Measurements from ENCODE around the gene NLK. TPM values are rescaled to one million over a fixed set of nuclear protein-coding genes. Genes with fewer than 3 reads are reported as not detected.

The NLK gene
- polyA plus RNA-seq, 1 donor from 2014 or later = 81.7 TPM

DNA sequence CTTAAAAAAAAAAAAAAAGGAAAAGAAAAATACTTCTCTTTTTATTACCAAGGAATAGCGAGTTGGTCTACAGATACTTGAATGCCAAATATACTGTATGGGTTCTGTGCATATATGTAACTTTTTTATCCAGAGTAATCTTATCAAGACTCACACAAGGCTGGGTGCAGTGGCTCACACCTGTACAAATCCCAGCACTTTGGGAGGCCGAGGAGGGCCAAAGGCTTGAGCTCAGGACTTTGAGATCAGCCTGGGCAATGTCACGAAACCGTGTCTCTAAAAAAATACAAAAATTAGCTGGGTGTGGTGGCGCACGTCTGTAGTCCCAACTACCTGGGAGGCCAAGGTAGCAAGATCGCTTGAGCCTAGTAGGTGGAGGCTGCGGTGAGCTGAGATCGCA lies 139.1 kb downstream of the NLK start:
- H3K4me3 ChIP-seq (ENCODE audit: low read length) = no peak overlapping the region

DNA sequence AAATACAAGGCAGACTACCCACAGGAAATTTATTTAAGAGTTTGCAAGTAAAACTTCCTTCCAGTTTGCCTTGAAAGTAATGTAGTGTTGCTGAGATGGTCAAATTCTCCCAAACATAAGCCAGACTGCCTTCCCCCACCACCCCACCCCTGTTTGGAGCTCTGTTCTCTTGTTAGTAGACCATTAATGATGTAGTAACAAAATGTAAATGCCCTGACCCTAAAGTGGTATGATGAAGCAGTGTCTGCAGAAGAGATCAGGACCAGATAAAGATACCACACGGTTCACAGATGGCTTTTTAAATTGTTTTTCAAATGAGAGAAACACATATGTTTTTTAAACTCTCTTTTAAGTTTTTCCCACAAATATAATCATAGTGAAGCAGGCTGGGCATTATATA lies 140.1 kb downstream of the NLK start:
- H3K36me3 ChIP-seq (ENCODE audit: insufficient read depth, low read length) = no peaks in the 10 kb centered on the region
- no peaks in the 10 kb centered on the region for H3K79me2 ChIP-seq (replicated peaks; ENCODE audit: insufficient read depth, low read length)
- no peak overlapping the region for H3K27ac ChIP-seq (ENCODE audit: low read length)
- H3F3A ChIP-seq (ENCODE audit: insufficient read depth, low read length, poor library complexity, severe bottlenecking) = no peaks in the 10 kb centered on the region
- no peaks in the 10 kb centered on the region for H3K9me2 ChIP-seq (ENCODE audit: insufficient read depth, low read length)
- no peaks in the 10 kb centered on the region for H3K27me3 ChIP-seq (ENCODE audit: insufficient read depth, low read depth, low read length)
- H3K9ac ChIP-seq (ENCODE audit: low read length) = no peak overlapping the region
- H4K20me1 ChIP-seq (ENCODE audit: insufficient read depth) = no peaks in the 10 kb centered on the region
- TF ChIP-seq, protein P1, sequence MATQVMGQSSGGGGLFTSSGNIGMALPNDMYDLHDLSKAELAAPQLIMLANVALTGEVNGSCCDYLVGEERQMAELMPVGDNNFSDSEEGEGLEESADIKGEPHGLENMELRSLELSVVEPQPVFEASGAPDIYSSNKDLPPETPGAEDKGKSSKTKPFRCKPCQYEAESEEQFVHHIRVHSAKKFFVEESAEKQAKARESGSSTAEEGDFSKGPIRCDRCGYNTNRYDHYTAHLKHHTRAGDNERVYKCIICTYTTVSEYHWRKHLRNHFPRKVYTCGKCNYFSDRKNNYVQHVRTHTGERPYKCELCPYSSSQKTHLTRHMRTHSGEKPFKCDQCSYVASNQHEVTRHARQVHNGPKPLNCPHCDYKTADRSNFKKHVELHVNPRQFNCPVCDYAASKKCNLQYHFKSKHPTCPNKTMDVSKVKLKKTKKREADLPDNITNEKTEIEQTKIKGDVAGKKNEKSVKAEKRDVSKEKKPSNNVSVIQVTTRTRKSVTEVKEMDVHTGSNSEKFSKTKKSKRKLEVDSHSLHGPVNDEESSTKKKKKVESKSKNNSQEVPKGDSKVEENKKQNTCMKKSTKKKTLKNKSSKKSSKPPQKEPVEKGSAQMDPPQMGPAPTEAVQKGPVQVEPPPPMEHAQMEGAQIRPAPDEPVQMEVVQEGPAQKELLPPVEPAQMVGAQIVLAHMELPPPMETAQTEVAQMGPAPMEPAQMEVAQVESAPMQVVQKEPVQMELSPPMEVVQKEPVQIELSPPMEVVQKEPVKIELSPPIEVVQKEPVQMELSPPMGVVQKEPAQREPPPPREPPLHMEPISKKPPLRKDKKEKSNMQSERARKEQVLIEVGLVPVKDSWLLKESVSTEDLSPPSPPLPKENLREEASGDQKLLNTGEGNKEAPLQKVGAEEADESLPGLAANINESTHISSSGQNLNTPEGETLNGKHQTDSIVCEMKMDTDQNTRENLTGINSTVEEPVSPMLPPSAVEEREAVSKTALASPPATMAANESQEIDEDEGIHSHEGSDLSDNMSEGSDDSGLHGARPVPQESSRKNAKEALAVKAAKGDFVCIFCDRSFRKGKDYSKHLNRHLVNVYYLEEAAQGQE (IDR thresholded peaks at IDR 0.05; ENCODE audit: borderline replicate concordance) = no peak
- no peak overlapping the region for H3K4me3 ChIP-seq (ENCODE audit: low read length)
- no peak overlapping the region for H3K4me2 ChIP-seq (ENCODE audit: low read length)
- H2AFZ ChIP-seq (ENCODE audit: low read depth, low read length) = no peak overlapping the region
- H3K9me3 ChIP-seq (ENCODE audit: low read length) = no peaks in the 10 kb centered on the region

More for the DNA sequence above, 139.1 kb downstream of the NLK start:
- no peaks in the 10 kb centered on the region for H4K20me1 ChIP-seq (ENCODE audit: insufficient read depth)
- H3K4me2 ChIP-seq (ENCODE audit: low read length) = no peak overlapping the region
- no peaks in the 10 kb centered on the region for H3K9me2 ChIP-seq (ENCODE audit: insufficient read depth, low read length)
- no peaks in the 10 kb centered on the region for H3F3A ChIP-seq (ENCODE audit: insufficient read depth, low read length, poor library complexity, severe bottlenecking)
- H2AFZ ChIP-seq (ENCODE audit: low read depth, low read length) = no peak overlapping the region
- H3K27ac ChIP-seq (ENCODE audit: low read length) = no peak overlapping the region
- TF ChIP-seq SMC3 (conservative IDR thresholded peaks at IDR 0.05; ENCODE audit: poor library complexity) (no peak), POLR2AphosphoS5 (IDR thresholded peaks at IDR 0.05) (no peak), RAD21 (conservative IDR thresholded peaks at IDR 0.05) (no peak), TAF1 (IDR thresholded peaks at IDR 0.05; ENCODE audit: low read depth) (no peak), MXI1 (conservative IDR thresholded peaks at IDR 0.05; ENCODE audit: poor library complexity, severe bottlenecking) (no peak), EP300 (conservative IDR thresholded peaks at IDR 0.05; ENCODE audit: poor library complexity, severe bottlenecking) (no peak), EZH2 (IDR thresholded peaks at IDR 0.05; ENCODE audit: borderline replicate concordance, insufficient read depth, low read length, poor library complexity, severe bottlenecking) (no peak)
- TF ChIP-seq, protein P1 (IDR thresholded peaks at IDR 0.05; ENCODE audit: borderline replicate concordance) = no peak
- TF ChIP-seq, protein P2, sequence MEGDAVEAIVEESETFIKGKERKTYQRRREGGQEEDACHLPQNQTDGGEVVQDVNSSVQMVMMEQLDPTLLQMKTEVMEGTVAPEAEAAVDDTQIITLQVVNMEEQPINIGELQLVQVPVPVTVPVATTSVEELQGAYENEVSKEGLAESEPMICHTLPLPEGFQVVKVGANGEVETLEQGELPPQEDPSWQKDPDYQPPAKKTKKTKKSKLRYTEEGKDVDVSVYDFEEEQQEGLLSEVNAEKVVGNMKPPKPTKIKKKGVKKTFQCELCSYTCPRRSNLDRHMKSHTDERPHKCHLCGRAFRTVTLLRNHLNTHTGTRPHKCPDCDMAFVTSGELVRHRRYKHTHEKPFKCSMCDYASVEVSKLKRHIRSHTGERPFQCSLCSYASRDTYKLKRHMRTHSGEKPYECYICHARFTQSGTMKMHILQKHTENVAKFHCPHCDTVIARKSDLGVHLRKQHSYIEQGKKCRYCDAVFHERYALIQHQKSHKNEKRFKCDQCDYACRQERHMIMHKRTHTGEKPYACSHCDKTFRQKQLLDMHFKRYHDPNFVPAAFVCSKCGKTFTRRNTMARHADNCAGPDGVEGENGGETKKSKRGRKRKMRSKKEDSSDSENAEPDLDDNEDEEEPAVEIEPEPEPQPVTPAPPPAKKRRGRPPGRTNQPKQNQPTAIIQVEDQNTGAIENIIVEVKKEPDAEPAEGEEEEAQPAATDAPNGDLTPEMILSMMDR (IDR thresholded peaks at IDR 0.05; ENCODE audit: poor library complexity, severe bottlenecking) = no peak
- no peaks in the 10 kb centered on the region for H3K27me3 ChIP-seq (ENCODE audit: insufficient read depth, low read depth, low read length)
- H3K79me2 ChIP-seq (replicated peaks; ENCODE audit: insufficient read depth, low read length) = no peaks in the 10 kb centered on the region
- H3K9ac ChIP-seq (ENCODE audit: low read length) = no peak overlapping the region
- H3K9me3 ChIP-seq (ENCODE audit: low read length) = no peaks in the 10 kb centered on the region
- no peaks in the 10 kb centered on the region for H3K36me3 ChIP-seq (ENCODE audit: insufficient read depth, low read length)

All from neural cell (in vitro differentiated cells).